Retina (tissue), 1 donor: ENCODE data around the gene TTLL3.
"Not testable (repeated sequence)": the region's sequence is repeated elsewhere in the genome, so short reads cannot be mapped to it uniquely, and the experiment has no call there.

Source experiments
- DNase-seq: peaks from one replicate; pipeline ENCODE4 v3.0.0-alpha.2; 2016

Gene TTLL3

DNA sequence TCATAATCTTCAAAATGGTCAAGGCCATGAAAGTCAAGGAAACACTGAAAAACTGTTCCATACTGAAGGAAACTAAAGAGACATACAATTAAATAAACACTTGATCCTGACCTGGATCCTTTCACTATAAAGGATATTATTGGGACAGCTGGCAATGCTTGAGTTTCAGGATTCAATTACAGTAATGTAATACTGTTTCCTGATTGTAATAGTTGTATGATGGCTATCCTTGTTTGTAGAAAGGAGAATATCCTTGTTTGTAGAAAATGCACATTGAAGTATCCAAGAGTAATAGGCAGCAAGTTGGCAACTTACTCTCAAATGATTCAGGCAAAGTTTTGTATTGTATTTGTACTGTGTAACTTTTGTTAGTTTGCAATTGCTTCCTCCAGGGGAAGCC lies 65.4 kb downstream of the TTLL3 start:
- DNase-seq, result no peak

GRCh38 chr3:9876255-9876654 lies 66.2 kb downstream of the TTLL3 start:
- DNase-seq, result not testable (repeated sequence)

GRCh38 chr3:9876991-9877390 lies 66.9 kb downstream of the TTLL3 start:
- DNase-seq, result no peak

DNA sequence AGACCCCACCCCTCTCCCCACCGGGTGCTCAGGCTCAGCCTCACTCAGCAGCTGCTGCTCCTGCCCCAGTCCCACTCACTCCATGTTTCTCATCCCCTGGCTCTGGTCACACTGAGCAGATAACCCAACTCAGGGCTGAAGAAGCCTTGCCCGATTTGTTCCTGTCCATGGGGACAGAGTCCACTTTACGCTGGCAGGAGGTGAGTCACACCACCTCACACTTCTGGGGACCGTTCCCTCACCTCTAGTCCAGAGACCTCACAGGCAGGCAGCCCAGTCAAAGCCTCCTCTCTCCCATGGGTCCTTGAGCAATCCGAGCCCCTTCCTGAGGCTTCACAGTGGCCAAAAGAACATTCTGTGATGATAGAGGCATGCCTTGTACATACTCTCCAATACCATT lies 68.6 kb downstream of the TTLL3 start:
- no peak for DNase-seq

GRCh38 chr3:9879830-9880549 lies 69.9 kb downstream of the TTLL3 start, which contains the start of gene CIDEC:
CIDEC (minus strand) TSS chr3:9880253; CDS start chr3:9878486, 1,767 bp downstream.
- DNase-seq, result no peak

GRCh38 chr3:9881441-9881840 lies 71.4 kb downstream of the TTLL3 start:
- DNase-seq, result no peak

DNA sequence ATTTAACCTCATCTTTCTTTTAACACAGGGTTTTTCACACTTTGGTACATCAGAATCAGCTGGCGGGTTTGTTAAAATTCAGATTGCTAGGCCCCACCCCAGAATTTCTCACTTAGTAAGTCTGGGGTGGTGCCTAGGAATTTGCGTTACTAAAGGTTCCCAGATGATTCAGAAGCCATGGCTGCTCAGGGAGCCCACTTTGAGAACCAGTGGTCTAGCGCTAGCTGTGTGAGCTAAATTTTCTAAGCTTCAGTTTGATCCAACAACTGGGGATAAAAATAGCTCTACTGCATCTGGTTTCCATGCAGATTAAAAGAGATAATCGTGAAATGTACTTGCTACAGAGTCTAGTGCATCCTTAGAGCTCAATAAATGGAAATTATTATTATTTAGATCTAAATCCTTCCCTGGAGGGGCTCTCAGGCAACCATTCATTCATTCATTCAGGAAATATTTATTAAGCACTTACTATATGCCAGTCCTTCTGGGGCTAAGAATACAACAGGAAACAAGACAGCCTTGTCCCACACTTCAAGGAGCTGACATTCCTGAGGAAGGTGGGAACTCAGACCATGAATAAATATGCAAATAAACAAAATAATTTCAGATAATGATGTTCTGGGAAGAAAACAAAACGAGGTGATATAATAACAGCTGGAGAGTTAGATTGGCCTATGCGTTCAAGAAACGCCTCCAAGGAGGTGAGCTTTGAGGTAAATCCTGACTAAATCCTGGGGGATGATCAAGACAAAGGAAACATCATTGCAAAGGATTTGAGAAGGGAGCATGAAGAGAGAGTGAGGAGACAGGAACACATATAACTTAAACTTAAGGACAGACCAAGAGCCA lies 73.9 kb downstream of the TTLL3 start:
- no peak for DNase-seq

GRCh38 chr3:9884555-9885165 lies 74.6 kb downstream of the TTLL3 start:
- no peak for DNase-seq
